ENCODE results near the gene CADPS2. TPM values are rescaled to one million over a fixed set of nuclear protein-coding genes. Genes with fewer than 3 reads are reported as not detected.
A peak's percentile ranks its signal among the peaks of the same experiment; 100 is the strongest.

CADPS2 gene
- total RNA-seq (under 1 TPM in 3 of 5 donors, not detected in 2; 0.15 to 0.28 (median 0.16) TPM), total RNA-seq (0 to 0.13 (median 0) reads per million in 29 experiments)
- 0.20 TPM for total RNA-seq (2013)

DNA sequence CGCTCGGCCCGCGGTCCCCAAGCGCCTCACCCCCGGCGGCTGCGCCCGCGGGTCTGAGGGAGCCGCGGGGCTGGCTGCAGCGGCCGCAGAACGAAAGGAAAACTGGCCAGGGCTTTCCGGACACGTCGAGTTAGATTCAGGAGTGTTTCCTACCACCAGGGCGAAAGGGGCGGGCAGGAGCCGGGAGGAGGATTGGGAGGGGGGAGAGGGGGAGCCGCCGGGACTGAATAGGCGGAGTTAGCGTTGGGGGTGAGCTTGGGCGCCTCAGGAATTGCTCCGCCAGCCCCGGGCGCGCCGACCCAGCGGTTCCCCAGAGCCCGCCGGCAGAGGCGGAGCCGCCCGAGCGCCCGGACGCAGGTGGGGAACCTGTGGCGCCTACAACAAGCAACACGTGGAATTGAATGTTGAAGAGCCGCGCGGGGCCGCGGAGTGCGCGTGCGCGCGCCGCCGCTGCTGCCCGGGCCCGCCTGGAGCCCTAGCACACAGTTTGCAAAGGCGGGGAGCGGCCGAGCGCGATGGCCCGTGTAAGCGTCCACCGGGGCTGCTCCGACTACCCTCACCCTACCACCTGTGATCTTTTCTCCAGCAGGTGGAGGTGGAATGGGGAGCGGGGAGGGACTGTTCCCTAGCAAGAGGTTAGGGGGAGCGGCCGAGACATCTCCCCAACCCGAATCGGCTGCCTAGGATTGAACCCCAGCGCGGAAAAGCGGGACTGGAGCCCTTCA is at the start of gene CADPS2:
Gene CADPS2, minus strand, starts transcription at position 104 of the 725 bp plus-strand sequence. CDS start 123 bp downstream, outside the sequence.
- Histone ChIP-seq H3K27me3 (replicated peaks in 1 of 2; ENCODE audit: control insufficient read depth in 2 of 2, extremely low read depth in 1 of 2, insufficient read depth in 2 of 2, low read length in 1 of 2) (peaks cover 12 to 16% of the 10 kb centered on the region in 2 experiments), H3K4me1 (ENCODE audit: control insufficient read depth in 1 of 2, extremely low read depth in 1 of 2, insufficient read depth in 2 of 2, low read length in 2 of 2) (peaks cover 0 to 3% of the 10 kb centered on the region in 2 experiments), H3K27ac (ENCODE audit: low read length) (no peak within 1 kb of the TSS), H3K4me3 (ENCODE audit: control insufficient read depth in 1 of 2, extremely low read depth in 1 of 2, low read length in 1 of 2) (peak within 1 kb of the TSS in 1 of 2 donors; percentile 19), H3K36me3 (ENCODE audit: control insufficient read depth in 2 of 2, extremely low read depth in 1 of 2, insufficient read depth in 1 of 2, low read length in 1 of 2) (no peaks in the 10 kb centered on the region), H3K9me3 (no peaks in the 10 kb centered on the region)
- peaks cover 46 to 53% of the 10 kb centered on the region in 2 donors for H3K27me3 Mint-ChIP-seq
- no peaks in the 10 kb centered on the region for H3K36me3 Mint-ChIP-seq
- 1% methylated on average over 41 of the region's 73 CpGs for WGBS (ENCODE audit: insufficient coverage)
- H3K4me1 Mint-ChIP-seq: peaks cover 0 to 10% (median 9%) of the 10 kb centered on the region in 3 donors
- CTCF ChIA-PET: no interaction called here
- POLR2A ChIA-PET: no interaction called here
- DNase-seq: no peak
- no peak for ATAC-seq (replicated peaks in 1 of 4)
- peak within 1 kb of the TSS; percentile 7 to 46 (median 36) for H3K4me3 Mint-ChIP-seq
- H3K9me3 Mint-ChIP-seq: peaks cover 0 to 6% (median 0%) of the 10 kb centered on the region in 3 donors
- H3K27ac Mint-ChIP-seq: no peak within 1 kb of the TSS

DNA sequence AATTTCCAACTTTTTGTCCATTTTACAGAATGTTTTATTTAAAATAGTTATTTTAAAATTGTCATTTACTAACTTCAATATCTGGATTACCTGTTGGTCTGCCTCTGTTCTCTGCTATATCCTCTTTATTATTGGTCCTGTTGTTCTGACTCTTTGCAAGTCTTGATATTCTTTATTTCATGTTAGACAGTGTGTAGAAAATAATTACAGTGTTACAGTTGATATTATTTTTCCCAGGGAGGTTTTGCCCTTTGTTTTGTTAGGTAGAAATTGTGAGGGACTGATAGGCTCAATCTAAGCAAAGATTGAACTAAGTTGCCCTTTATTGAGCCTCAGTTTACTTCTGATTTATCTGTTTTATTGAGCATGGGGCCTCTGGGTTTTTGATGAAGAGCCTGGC is 49.4 kb upstream of the CADPS2 start:
- H3K4me3 Mint-ChIP-seq: no peak overlapping the region

DNA sequence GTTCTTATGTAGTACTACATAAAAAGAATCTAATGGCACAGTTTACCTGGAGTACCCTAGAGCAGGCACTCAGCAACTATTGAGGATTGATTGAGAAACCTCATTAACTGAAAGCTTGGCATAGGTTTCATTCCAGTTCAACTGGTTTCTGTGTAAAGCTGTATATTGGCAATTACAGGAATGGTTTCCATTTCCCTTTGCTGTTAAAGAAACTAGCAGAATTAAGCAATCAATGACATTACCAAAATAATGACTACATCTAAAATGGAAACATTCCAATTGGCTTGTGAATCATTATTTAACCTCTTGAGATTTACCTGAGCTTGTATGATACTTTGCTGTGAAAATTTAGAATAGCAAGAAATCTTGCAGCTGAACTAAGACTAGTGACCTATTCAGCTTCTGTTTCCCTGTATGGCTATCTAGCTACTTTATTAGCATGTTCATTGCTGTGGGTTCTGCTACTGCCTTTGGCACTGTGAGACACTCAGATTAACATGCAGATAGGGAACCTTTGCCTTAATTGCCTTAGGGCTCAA is 33.5 kb upstream of the CADPS2 start:
- Mint-ChIP-seq H3K4me3 (no peak overlapping the region), H3K27me3 (no peaks in the 10 kb centered on the region), H3K9me3 (no peaks in the 10 kb centered on the region), H3K27ac (no peak overlapping the region), H3K36me3 (no peaks in the 10 kb centered on the region), H3K4me1 (no peaks in the 10 kb centered on the region)
- no peak for DNase-seq
- Histone ChIP-seq H3K4me3 (ENCODE audit: control insufficient read depth in 1 of 2, extremely low read depth in 1 of 2, low read length in 1 of 2) (no peak overlapping the region), H3K9me3 (no peaks in the 10 kb centered on the region), H3K27me3 (replicated peaks in 1 of 2; ENCODE audit: control insufficient read depth in 2 of 2, extremely low read depth in 1 of 2, insufficient read depth in 2 of 2, low read length in 1 of 2) (no peaks in the 10 kb centered on the region), H3K36me3 (ENCODE audit: control insufficient read depth in 2 of 2, extremely low read depth in 1 of 2, insufficient read depth in 1 of 2, low read length in 1 of 2) (no peaks in the 10 kb centered on the region), H3K27ac (ENCODE audit: low read length) (no peak overlapping the region), H3K4me1 (ENCODE audit: control insufficient read depth in 1 of 2, extremely low read depth in 1 of 2, insufficient read depth in 2 of 2, low read length in 2 of 2) (no peaks in the 10 kb centered on the region)
- no peak for ATAC-seq (replicated peaks in 1 of 4)
- ChIA-PET CTCF (no interaction called here), POLR2A (no interaction called here)

More for the DNA sequence above, 49.4 kb upstream of the CADPS2 start:
- DNase-seq: no peak
- Histone ChIP-seq H3K4me3 (ENCODE audit: control insufficient read depth in 1 of 2, extremely low read depth in 1 of 2, low read length in 1 of 2) (no peak overlapping the region), H3K36me3 (ENCODE audit: control insufficient read depth in 2 of 2, extremely low read depth in 1 of 2, insufficient read depth in 1 of 2, low read length in 1 of 2) (no peaks in the 10 kb centered on the region), H3K27ac (ENCODE audit: low read length) (no peak overlapping the region), H3K27me3 (replicated peaks in 1 of 2; ENCODE audit: control insufficient read depth in 2 of 2, extremely low read depth in 1 of 2, insufficient read depth in 2 of 2, low read length in 1 of 2) (no peaks in the 10 kb centered on the region), H3K9me3 (no peaks in the 10 kb centered on the region), H3K4me1 (ENCODE audit: control insufficient read depth in 1 of 2, extremely low read depth in 1 of 2, insufficient read depth in 2 of 2, low read length in 2 of 2) (no peaks in the 10 kb centered on the region)
- Mint-ChIP-seq H3K4me1 (no peaks in the 10 kb centered on the region), H3K27me3 (no peaks in the 10 kb centered on the region), H3K27ac (no peak overlapping the region), H3K9me3 (peaks cover 6 to 14% (median 10%) of the 10 kb centered on the region in 3 donors), H3K36me3 (no peaks in the 10 kb centered on the region)
- no peak for ATAC-seq (replicated peaks in 1 of 4)
- POLR2A ChIA-PET: no interaction called here
- CTCF ChIA-PET: no interaction called here

DNA sequence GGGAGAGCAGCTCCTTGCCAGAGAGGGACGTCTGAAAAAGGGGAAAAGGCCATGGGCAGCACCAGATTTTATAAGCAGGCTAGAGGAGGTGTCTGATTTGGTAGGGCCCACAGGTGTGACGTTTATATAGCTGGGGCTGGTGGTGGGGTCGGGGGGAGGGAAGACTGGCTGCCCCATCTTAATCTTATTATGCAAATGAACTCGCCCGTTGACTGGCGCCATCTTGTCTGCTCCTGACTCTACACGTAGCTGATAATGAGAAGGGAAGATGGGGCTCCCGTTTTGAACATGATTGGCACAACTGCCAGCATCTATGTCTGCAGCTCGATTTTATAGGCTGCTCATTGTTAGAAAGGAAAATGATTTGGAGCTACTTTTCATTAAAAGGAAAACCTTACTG is 28.6 kb upstream of the CADPS2 start:
- Histone ChIP-seq H3K27ac (ENCODE audit: low read length) (no peak overlapping the region), H3K4me3 (ENCODE audit: control insufficient read depth in 1 of 2, extremely low read depth in 1 of 2, low read length in 1 of 2) (no peak overlapping the region), H3K4me1 (ENCODE audit: control insufficient read depth in 1 of 2, extremely low read depth in 1 of 2, insufficient read depth in 2 of 2, low read length in 2 of 2) (no peaks in the 10 kb centered on the region), H3K27me3 (replicated peaks in 1 of 2; ENCODE audit: control insufficient read depth in 2 of 2, extremely low read depth in 1 of 2, insufficient read depth in 2 of 2, low read length in 1 of 2) (no peaks in the 10 kb centered on the region), H3K36me3 (ENCODE audit: control insufficient read depth in 2 of 2, extremely low read depth in 1 of 2, insufficient read depth in 1 of 2, low read length in 1 of 2) (no peaks in the 10 kb centered on the region), H3K9me3 (no peaks in the 10 kb centered on the region)
- POLR2A ChIA-PET: interaction anchor here in 1 of 2 donors (0.6 kb wide), 1 partner anchor 1559 kb away, joined by 4 read pairs; no protein-coding TSS in a partner anchor
- Mint-ChIP-seq H3K4me1 (no peaks in the 10 kb centered on the region), H3K27ac (no peak overlapping the region), H3K27me3 (no peaks in the 10 kb centered on the region), H3K4me3 (no peak overlapping the region), H3K36me3 (no peaks in the 10 kb centered on the region), H3K9me3 (peaks cover 0 to 4% (median 0%) of the 10 kb centered on the region in 3 donors)
- no peak for DNase-seq
- ATAC-seq (replicated peaks in 1 of 4): no peak
- CTCF ChIA-PET: no interaction called here
- WGBS (ENCODE audit: insufficient coverage): 85% methylated on average over 7 of the region's 9 CpGs

DNA sequence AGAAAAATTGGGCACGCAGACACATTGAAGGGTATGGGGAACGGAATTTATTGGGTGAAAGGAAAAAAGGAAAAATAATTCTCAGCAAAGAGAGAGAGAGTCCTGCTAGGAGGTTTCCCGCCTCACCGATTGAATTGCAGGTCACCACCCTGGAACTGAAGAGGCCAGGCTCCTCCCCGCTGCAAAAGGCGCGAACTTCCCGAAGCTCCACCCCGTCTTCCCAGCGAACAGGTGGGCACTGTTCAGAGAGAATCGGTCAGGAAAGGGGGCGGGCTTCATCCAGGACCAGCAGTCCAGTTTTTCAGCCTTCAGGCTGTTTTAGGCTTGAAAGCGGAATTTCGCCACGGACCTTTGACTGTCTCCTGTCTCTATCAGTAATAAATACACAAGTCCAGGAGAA is 27.3 kb upstream of the CADPS2 start:
- Mint-ChIP-seq H3K36me3 (no peaks in the 10 kb centered on the region), H3K9me3 (peaks cover 0 to 4% (median 0%) of the 10 kb centered on the region in 3 donors), H3K4me3 (no peak overlapping the region), H3K4me1 (no peaks in the 10 kb centered on the region), H3K27ac (no peak overlapping the region), H3K27me3 (no peaks in the 10 kb centered on the region)
- CTCF ChIA-PET: interaction anchor here in 1 of 2 donors (0.7 kb wide), 1 partner anchor 10 kb away, joined by 3 read pairs; no protein-coding TSS in a partner anchor
- POLR2A ChIA-PET: no interaction called here
- Histone ChIP-seq H3K27me3 (replicated peaks in 1 of 2; ENCODE audit: control insufficient read depth in 2 of 2, extremely low read depth in 1 of 2, insufficient read depth in 2 of 2, low read length in 1 of 2) (no peaks in the 10 kb centered on the region), H3K27ac (ENCODE audit: low read length) (no peak overlapping the region), H3K4me3 (ENCODE audit: control insufficient read depth in 1 of 2, extremely low read depth in 1 of 2, low read length in 1 of 2) (no peak overlapping the region), H3K4me1 (ENCODE audit: control insufficient read depth in 1 of 2, extremely low read depth in 1 of 2, insufficient read depth in 2 of 2, low read length in 2 of 2) (no peaks in the 10 kb centered on the region), H3K9me3 (no peaks in the 10 kb centered on the region), H3K36me3 (ENCODE audit: control insufficient read depth in 2 of 2, extremely low read depth in 1 of 2, insufficient read depth in 1 of 2, low read length in 1 of 2) (no peaks in the 10 kb centered on the region)
- WGBS (ENCODE audit: insufficient coverage): 86% methylated on average over 14 of the region's 15 CpGs
- no peak for ATAC-seq (replicated peaks in 1 of 4)
- DNase-seq: no peak

DNA sequence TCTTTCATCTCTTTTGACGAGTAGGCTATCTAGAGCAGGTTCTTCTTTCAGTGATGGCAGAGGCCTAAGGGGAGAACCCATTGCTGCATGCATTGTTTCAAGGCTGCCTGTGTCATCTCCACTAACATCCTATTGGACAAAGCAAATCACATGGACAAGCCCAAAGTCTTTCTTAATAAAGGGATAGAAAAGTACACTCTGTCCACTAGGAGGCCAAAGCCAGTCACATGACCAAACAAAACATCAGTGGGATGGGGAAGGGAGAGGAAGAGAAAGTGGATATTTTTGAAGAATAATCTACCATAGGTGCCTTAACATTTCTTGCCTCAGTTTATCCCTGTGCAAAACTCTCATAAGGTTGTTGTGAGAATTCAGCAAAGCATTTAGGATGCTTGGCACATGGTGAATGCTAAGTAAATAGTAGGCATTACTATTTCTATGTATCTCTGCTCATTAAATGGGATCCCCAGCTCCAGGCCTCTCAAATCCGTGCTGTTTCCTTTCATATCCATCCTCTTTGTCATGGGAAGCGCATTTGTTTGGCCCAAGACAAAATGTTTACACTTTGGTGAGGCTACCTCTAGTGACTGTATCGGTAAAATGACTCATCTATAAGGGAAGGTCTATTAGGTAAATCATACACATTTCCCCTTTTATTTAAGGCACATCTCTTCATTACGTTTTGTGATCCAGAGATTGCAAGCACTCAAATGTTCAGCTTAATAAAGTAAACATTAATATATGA is 16.7 kb upstream of the CADPS2 start:
- H3K4me3 ChIP-seq (ENCODE audit: control insufficient read depth in 1 of 2, extremely low read depth in 1 of 2, low read length in 1 of 2): no peak overlapping the region
- Mint-ChIP-seq H3K4me1 (no peaks in the 10 kb centered on the region), H3K9me3 (peaks cover 0 to 11% (median 0%) of the 10 kb centered on the region in 3 donors), H3K36me3 (no peaks in the 10 kb centered on the region), H3K27me3 (no peaks in the 10 kb centered on the region), H3K27ac (no peak overlapping the region), H3K4me3 (no peak overlapping the region)
- H3K36me3 ChIP-seq (ENCODE audit: control insufficient read depth in 2 of 2, extremely low read depth in 1 of 2, insufficient read depth in 1 of 2, low read length in 1 of 2): no peaks in the 10 kb centered on the region
- WGBS (ENCODE audit: insufficient coverage): no CpG with 5 or more reads among the region's 5 CpGs
- DNase-seq: no peak
- ChIA-PET POLR2A (no interaction called here), CTCF (interaction anchor here in 1 of 2 donors (0.5 kb wide), 1 partner anchor 10 kb away, joined by 3 read pairs; no protein-coding TSS in a partner anchor)
- no peaks in the 10 kb centered on the region for H3K4me1 ChIP-seq (ENCODE audit: control insufficient read depth in 1 of 2, extremely low read depth in 1 of 2, insufficient read depth in 2 of 2, low read length in 2 of 2)
- ATAC-seq (replicated peaks in 1 of 4): no peak
- H3K27me3 ChIP-seq (replicated peaks in 1 of 2; ENCODE audit: control insufficient read depth in 2 of 2, extremely low read depth in 1 of 2, insufficient read depth in 2 of 2, low read length in 1 of 2): no peaks in the 10 kb centered on the region
- no peaks in the 10 kb centered on the region for H3K9me3 ChIP-seq
- no peak overlapping the region for H3K27ac ChIP-seq (ENCODE audit: low read length)

Measured in T-cell (primary cell).